IgD-negative memory B cell (primary cell): ENCODE data around the gene GPR108. TPM values are rescaled to one million over a fixed set of nuclear protein-coding genes. Genes with fewer than 3 reads are reported as not detected.
A peak's percentile ranks its signal among the peaks of the same experiment; 100 is the strongest.

ENCODE experiments used
- H3K27ac Mint-ChIP-seq, 3 donors: one replicate each; pipeline ENCODE4 v1.8.0; 2020 to 2022; ENCODE audit warnings: mild to moderate bottlenecking in 3 of 3, mixed read lengths in 3 of 3, moderate library complexity in 1 of 3
- H3K27me3 Mint-ChIP-seq: one replicate; pipeline ENCODE4 v1.8.0; 2021; ENCODE audit warnings: mixed read lengths
- H3K36me3 Mint-ChIP-seq: one replicate; pipeline ENCODE4 v1.8.0; 2020; ENCODE audit warnings: mild to moderate bottlenecking, mixed read lengths
- H3K4me1 Mint-ChIP-seq, 3 donors: one replicate each; pipeline ENCODE4 v1.8.0; 2020 to 2022; ENCODE audit warnings: mixed read lengths in 3 of 3, mild to moderate bottlenecking in 1 of 3
- H3K4me3 Mint-ChIP-seq, 4 donors: one replicate each; pipeline ENCODE4 v1.8.0; 2020 to 2022; ENCODE audit warnings: mild to moderate bottlenecking in 4 of 4, mixed read lengths in 4 of 4, moderate library complexity in 3 of 4
- H3K9me3 Mint-ChIP-seq, 3 donors: one replicate each; pipeline ENCODE4 v1.8.0; 2020 to 2021; ENCODE audit warnings: mixed read lengths in 3 of 3, mild to moderate bottlenecking in 1 of 3
- polyA plus RNA-seq: library from polyadenylated mRNA; unstranded; fragments of 300-500 nt; fragmentation: Illumina TruSeq; gene quantifications from one replicate; pipeline ENCODE4 v1.2.3, GENCODE V29; 2021

GPR108 gene
- polyA plus RNA-seq, 1 donor from 2014 or later = 81.3 TPM

GRCh38 chr19:6700586-6701316, 36.6 kb downstream of the GPR108 start:
- H3K4me3 Mint-ChIP-seq = no peak overlapping the region

GRCh38 chr19:6699935-6700334, 37.4 kb downstream of the GPR108 start:
- H3K4me1 Mint-ChIP-seq = peaks cover 0 to 1% (median 0%) of the 10 kb centered on the region in 3 donors
- H3K27me3 Mint-ChIP-seq = peaks cover 4% of the 10 kb centered on the region
- H3K4me3 Mint-ChIP-seq = no peak overlapping the region
- no peak overlapping the region for H3K27ac Mint-ChIP-seq
- H3K9me3 Mint-ChIP-seq = peaks cover 0 to 2% (median 0%) of the 10 kb centered on the region in 3 donors
- H3K36me3 Mint-ChIP-seq = peaks cover 1% of the 10 kb centered on the region

More at GRCh38 chr19:6700586-6701316, 36.6 kb downstream of the GPR108 start:
- Mint-ChIP-seq H3K27me3 (peaks cover 4% of the 10 kb centered on the region), H3K27ac (no peak overlapping the region), H3K4me1 (peaks cover 0 to 1% (median 0%) of the 10 kb centered on the region in 3 donors), H3K36me3 (peaks cover 1% of the 10 kb centered on the region), H3K9me3 (peaks cover 0 to 2% (median 0%) of the 10 kb centered on the region in 3 donors)

- no peak overlapping the region for H3K27ac Mint-ChIP-seq
- peaks cover 1% of the 10 kb centered on the region for H3K36me3 Mint-ChIP-seq
- no peak overlapping the region for H3K4me3 Mint-ChIP-seq
- peaks cover 9% of the 10 kb centered on the region for H3K27me3 Mint-ChIP-seq
- H3K9me3 Mint-ChIP-seq = peaks cover 0 to 2% (median 0%) of the 10 kb centered on the region in 3 donors
- peaks cover 0 to 1% (median 0%) of the 10 kb centered on the region in 3 donors for H3K4me1 Mint-ChIP-seq
Measured at GRCh38 chr19:6697291-6697690, 40.1 kb downstream of the GPR108 start.

- H3K4me3 Mint-ChIP-seq = no peak overlapping the region
- peaks cover 0 to 2% (median 0%) of the 10 kb centered on the region in 3 donors for H3K9me3 Mint-ChIP-seq
- peaks cover 0 to 1% (median 0%) of the 10 kb centered on the region in 3 donors for H3K4me1 Mint-ChIP-seq
- peak overlapping the region in 1 of 3 donors; percentile 67 for H3K27ac Mint-ChIP-seq
- H3K27me3 Mint-ChIP-seq = peaks cover 13% of the 10 kb centered on the region
- peaks cover 1% of the 10 kb centered on the region for H3K36me3 Mint-ChIP-seq
Measured at GRCh38 chr19:6696239-6696820, 41.0 kb downstream of the GPR108 start.

GRCh38 chr19:6694147-6694815, 43.1 kb downstream of the GPR108 start:
- H3K9me3 Mint-ChIP-seq = no peaks in the 10 kb centered on the region

GRCh38 chr19:6693681-6694080, 43.7 kb downstream of the GPR108 start:
- no peak overlapping the region for H3K27ac Mint-ChIP-seq
- peaks cover 1% of the 10 kb centered on the region for H3K36me3 Mint-ChIP-seq
- peaks cover 10% of the 10 kb centered on the region for H3K27me3 Mint-ChIP-seq
- H3K4me1 Mint-ChIP-seq = peaks cover 0 to 1% (median 0%) of the 10 kb centered on the region in 3 donors
- H3K9me3 Mint-ChIP-seq = peaks cover 1 to 2% (median 1%) of the 10 kb centered on the region in 3 donors
- no peak overlapping the region for H3K4me3 Mint-ChIP-seq

More at GRCh38 chr19:6694147-6694815, 43.1 kb downstream of the GPR108 start:
- Mint-ChIP-seq H3K27me3 (peaks cover 10% of the 10 kb centered on the region), H3K4me3 (no peak overlapping the region), H3K27ac (no peak overlapping the region), H3K36me3 (peaks cover 1% of the 10 kb centered on the region), H3K4me1 (peaks cover 0 to 1% (median 0%) of the 10 kb centered on the region in 3 donors)

- Mint-ChIP-seq H3K9me3 (peaks cover 2 to 4% (median 3%) of the 10 kb centered on the region in 3 donors), H3K4me1 (peaks cover 0 to 1% (median 0%) of the 10 kb centered on the region in 3 donors), H3K27me3 (peaks cover 10% of the 10 kb centered on the region), H3K36me3 (no peaks in the 10 kb centered on the region), H3K27ac (no peak overlapping the region), H3K4me3 (no peak overlapping the region)
Measured at GRCh38 chr19:6693056-6693471, 44.3 kb downstream of the GPR108 start.

GRCh38 chr19:6692027-6692426, 45.4 kb downstream of the GPR108 start:
- Mint-ChIP-seq H3K4me1 (no peaks in the 10 kb centered on the region), H3K9me3 (peaks cover 2 to 4% (median 3%) of the 10 kb centered on the region in 3 donors), H3K36me3 (no peaks in the 10 kb centered on the region), H3K27me3 (peaks cover 10% of the 10 kb centered on the region), H3K4me3 (no peak overlapping the region), H3K27ac (peak overlapping the region in 2 of 3 donors; percentile 13 to 57)

- Mint-ChIP-seq H3K27me3 (peaks cover 10% of the 10 kb centered on the region), H3K4me1 (no peaks in the 10 kb centered on the region), H3K36me3 (no peaks in the 10 kb centered on the region), H3K27ac (peak overlapping the region in 1 of 3 donors; percentile 43), H3K4me3 (peak overlapping the region in 1 of 4 donors; percentile 13), H3K9me3 (peaks cover 2 to 4% (median 3%) of the 10 kb centered on the region in 3 donors)
Measured at GRCh38 chr19:6691342-6691741, 46.0 kb downstream of the GPR108 start.

GRCh38 chr19:6690160-6690885, 47.1 kb downstream of the GPR108 start:
- peaks cover 10% of the 10 kb centered on the region for H3K27me3 Mint-ChIP-seq
- no peaks in the 10 kb centered on the region for H3K36me3 Mint-ChIP-seq
- H3K4me3 Mint-ChIP-seq = no peak overlapping the region
- peaks cover 2 to 4% (median 3%) of the 10 kb centered on the region in 3 donors for H3K9me3 Mint-ChIP-seq
- no peak overlapping the region for H3K27ac Mint-ChIP-seq
- H3K4me1 Mint-ChIP-seq = no peaks in the 10 kb centered on the region

GRCh38 chr19:6687114-6687513, 50.3 kb downstream of the GPR108 start:
- no peaks in the 10 kb centered on the region for H3K4me1 Mint-ChIP-seq
- no peak overlapping the region for H3K27ac Mint-ChIP-seq
- H3K4me3 Mint-ChIP-seq = no peak overlapping the region
- H3K27me3 Mint-ChIP-seq = peaks cover 2% of the 10 kb centered on the region
- peaks cover 2 to 4% (median 3%) of the 10 kb centered on the region in 3 donors for H3K9me3 Mint-ChIP-seq
- H3K36me3 Mint-ChIP-seq = no peaks in the 10 kb centered on the region

- Mint-ChIP-seq H3K9me3 (peaks cover 2 to 4% (median 3%) of the 10 kb centered on the region in 3 donors), H3K4me3 (peak overlapping the region in 1 of 4 donors; percentile 33), H3K4me1 (no peaks in the 10 kb centered on the region), H3K27me3 (peaks cover under 1% of the 10 kb centered on the region), H3K27ac (no peak overlapping the region), H3K36me3 (no peaks in the 10 kb centered on the region)
Measured at GRCh38 chr19:6686628-6686975, 50.8 kb downstream of the GPR108 start.

- Mint-ChIP-seq H3K27ac (no peak overlapping the region), H3K36me3 (no peaks in the 10 kb centered on the region), H3K9me3 (peaks cover 2 to 4% (median 3%) of the 10 kb centered on the region in 3 donors), H3K4me3 (no peak overlapping the region), H3K27me3 (peaks cover under 1% of the 10 kb centered on the region), H3K4me1 (no peaks in the 10 kb centered on the region)
Measured at GRCh38 chr19:6685962-6686627, 51.3 kb downstream of the GPR108 start.

- Mint-ChIP-seq H3K9me3 (peaks cover 2 to 4% (median 3%) of the 10 kb centered on the region in 3 donors), H3K36me3 (no peaks in the 10 kb centered on the region), H3K27me3 (peaks cover 2% of the 10 kb centered on the region), H3K4me1 (no peaks in the 10 kb centered on the region), H3K4me3 (no peak overlapping the region), H3K27ac (no peak overlapping the region)
Measured at GRCh38 chr19:6685482-6685881, 51.9 kb downstream of the GPR108 start.
